GM23248 (cell line): Measurements from ENCODE around the gene TTC39C.

ENCODE experiments used
- EZH2 ChIP-seq: fragments of 200-600 bp; sonication (generic); IDR thresholded peaks from 2 replicates; pipeline ENCODE4 v1.6.1; 2018; ENCODE audit warnings: antibody characterized with exemption, mild to moderate bottlenecking; ENCODE audit not compliant: insufficient read depth, poor library complexity, severe bottlenecking
- EZH2phosphoT487 ChIP-seq: fragments of 200-600 bp; sonication (generic); IDR thresholded peaks from 2 replicates; pipeline ENCODE4 v1.6.1; 2018; ENCODE audit warnings: antibody characterized with exemption, moderate library complexity, mild to moderate bottlenecking, low read depth; ENCODE audit not compliant: insufficient read depth

GRCh38 chr18:24068945-24069693 is 54.6 kb downstream of the TTC39C start:
- no peak for TF ChIP-seq EZH2phosphoT487
- TF ChIP-seq EZH2 = no peak
